Ramos (cell line): ENCODE measurements around the gene CACNA1G.

Experiments
- in situ Hi-C: fragments of 300-500 bp; cut with MboI; formaldehyde crosslinking; loops from one replicate; pipeline ENCODE4 v1.14.3; 2022; ENCODE audit warnings: low sequenced_read_pairs; ENCODE audit not compliant: unreplicated experiment

CACNA1G gene

GRCh38 chr17:50562242-50563091, 2.0 kb downstream of the CACNA1G start:
- in situ Hi-C loops = no loop called here

- in situ Hi-C loops = no loop called here
These were observed 2.6 kb downstream of the CACNA1G start for GRCh38 chr17:50563092-50563511.

- in situ Hi-C loops = no loop called here
These were observed 4.4 kb downstream of the CACNA1G start for GRCh38 chr17:50564916-50565315.

- in situ Hi-C loops = no loop called here
These were observed 5.2 kb downstream of the CACNA1G start for GRCh38 chr17:50565402-50566350.

- in situ Hi-C loops = no loop called here
These were observed 6.4 kb downstream of the CACNA1G start for GRCh38 chr17:50566886-50567285.

GRCh38 chr17:50568659-50569058, 8.1 kb downstream of the CACNA1G start:
- in situ Hi-C loops = no loop called here

- in situ Hi-C loops = no loop called here
These were observed 9.1 kb downstream of the CACNA1G start for GRCh38 chr17:50569592-50569991.

- in situ Hi-C loops = no loop called here
These were observed 9.5 kb downstream of the CACNA1G start for GRCh38 chr17:50570032-50570431.

- in situ Hi-C loops = no loop called here
These were observed 10.0 kb downstream of the CACNA1G start for GRCh38 chr17:50570528-50570927.

- in situ Hi-C loops = no loop called here
These were observed 11.2 kb downstream of the CACNA1G start for GRCh38 chr17:50571681-50572080.

GRCh38 chr17:50572541-50572940, 12.0 kb downstream of the CACNA1G start:
- in situ Hi-C loops = no loop called here

GRCh38 chr17:50573866-50574611, 13.5 kb downstream of the CACNA1G start:
- in situ Hi-C loops = no loop called here

GRCh38 chr17:50575581-50576210, 15.2 kb downstream of the CACNA1G start:
- in situ Hi-C loops = no loop called here

GRCh38 chr17:50576864-50577263, 16.3 kb downstream of the CACNA1G start:
- in situ Hi-C loops = no loop called here

GRCh38 chr17:50577451-50577954, 17.0 kb downstream of the CACNA1G start:
- in situ Hi-C loops = no loop called here

GRCh38 chr17:50578173-50578572, 17.7 kb downstream of the CACNA1G start:
- in situ Hi-C loops = no loop called here

- in situ Hi-C loops = no loop called here
These were observed 18.9 kb downstream of the CACNA1G start for GRCh38 chr17:50579399-50579798.

GRCh38 chr17:50580646-50581045, 20.1 kb downstream of the CACNA1G start:
- in situ Hi-C loops = no loop called here

GRCh38 chr17:50581316-50581715, 20.8 kb downstream of the CACNA1G start:
- in situ Hi-C loops = no loop called here

- in situ Hi-C loops = no loop called here
These were observed 22.2 kb downstream of the CACNA1G start for GRCh38 chr17:50582741-50583140.
